ENCODE data around the gene CHST3. TPM values are rescaled to one million over a fixed set of nuclear protein-coding genes. Genes with fewer than 3 reads are reported as not detected.

CHST3 gene
- total RNA-seq, 2 experiments from 2014 or later: not detected

DNA sequence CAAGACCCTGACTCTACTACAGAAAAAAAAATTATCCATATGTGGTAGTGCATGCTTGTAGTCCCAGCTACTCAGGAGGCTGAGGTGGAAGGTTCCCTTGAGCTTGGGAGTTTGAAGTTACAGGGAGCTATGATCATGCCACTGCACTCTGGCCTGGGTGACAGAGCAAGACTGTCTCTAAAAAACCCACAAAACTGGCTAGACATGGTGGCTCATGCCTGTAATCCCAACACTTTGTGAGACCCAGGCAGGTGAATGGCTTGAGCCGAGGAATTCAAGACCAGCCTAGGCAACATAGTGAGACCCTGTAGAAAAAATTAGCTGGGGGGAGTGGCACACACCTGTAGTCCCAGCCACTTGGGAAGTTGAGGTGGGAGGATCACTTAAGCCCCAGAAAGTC, 32.9 kb upstream of the CHST3 start:
- Mint-ChIP-seq H3K36me3 (ENCODE audit: low read depth) (no peaks in the 10 kb centered on the region), H3K27me3 (ENCODE audit: low read depth) (peaks cover 6% of the 10 kb centered on the region), H3K9me3 (ENCODE audit: insufficient read depth) (peaks cover 4% of the 10 kb centered on the region), H3K27ac (no peak overlapping the region), H3K4me3 (no peak overlapping the region), H3K4me1 (ENCODE audit: low read depth) (peaks cover 15% of the 10 kb centered on the region)
- ChIA-PET POLR2A (no interaction called here), CTCF (interaction anchor here (1.1 to 1.3 kb wide), 2 partner anchors 21 to 24 kb away, joined by 3 to 4 read pairs; no protein-coding TSS in a partner anchor)
- DNase-seq (no peak), ATAC-seq (no peak)

- no peaks in the 10 kb centered on the region for H3K36me3 Mint-ChIP-seq (ENCODE audit: low read depth)
- ATAC-seq (peak; percentile 65), DNase-seq (peak; percentile 44)
- peaks cover 15% of the 10 kb centered on the region for H3K4me1 Mint-ChIP-seq (ENCODE audit: low read depth)
- H3K9me3 Mint-ChIP-seq (ENCODE audit: insufficient read depth): peaks cover 4% of the 10 kb centered on the region
- ChIA-PET POLR2A (no interaction called here), CTCF (interaction anchor here (1.7 to 2.7 kb wide), 3 partner anchors 24 to 115 kb away, joined by 7 to 12 read pairs (median 9); no protein-coding TSS in a partner anchor)
- H3K4me3 Mint-ChIP-seq: no peak overlapping the region
- H3K27me3 Mint-ChIP-seq (ENCODE audit: low read depth): peaks cover 3% of the 10 kb centered on the region
- peak overlapping the region; percentile 13 for H3K27ac Mint-ChIP-seq
These were observed 30.5 kb upstream of the CHST3 start for GRCh38 chr10:71933651-71934050.

GRCh38 chr10:71938211-71938610, 26.0 kb upstream of the CHST3 start:
- CTCF ChIA-PET: interaction anchor here (1.5 kb wide), 1 partner anchor 42 kb away, joined by 3 read pairs; no protein-coding TSS in a partner anchor
- DNase-seq: no peak
- Mint-ChIP-seq H3K9me3 (ENCODE audit: insufficient read depth) (peaks cover 10% of the 10 kb centered on the region), H3K4me1 (ENCODE audit: low read depth) (peaks cover 12% of the 10 kb centered on the region), H3K4me3 (no peak overlapping the region), H3K36me3 (ENCODE audit: low read depth) (peaks cover 2% of the 10 kb centered on the region), H3K27me3 (ENCODE audit: low read depth) (peaks cover 1% of the 10 kb centered on the region), H3K27ac (no peak overlapping the region)
- POLR2A ChIA-PET: no interaction called here
- ATAC-seq: no peak

DNA sequence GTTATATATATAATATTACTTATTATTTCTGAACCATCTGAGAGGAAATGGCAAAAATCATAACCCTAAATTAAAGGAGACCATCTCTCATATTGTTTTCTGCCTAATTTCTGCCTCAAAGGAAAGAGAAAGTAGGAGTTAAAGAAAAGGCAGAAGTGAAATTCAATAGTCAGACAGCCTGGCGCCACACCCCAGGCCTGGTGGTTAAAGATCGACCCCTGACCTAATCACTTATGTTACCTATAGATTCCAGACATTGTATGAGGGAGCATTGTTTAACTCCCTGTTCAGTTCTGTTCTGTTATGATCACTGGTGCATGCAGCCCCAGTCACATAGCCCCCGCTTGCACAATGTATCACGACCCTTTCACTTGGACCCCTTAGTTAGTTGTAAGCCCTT, 24.9 kb upstream of the CHST3 start:
- DNase-seq: no peak
- Mint-ChIP-seq H3K4me3 (no peak overlapping the region), H3K27ac (no peak overlapping the region), H3K27me3 (ENCODE audit: low read depth) (peaks cover 1% of the 10 kb centered on the region), H3K4me1 (ENCODE audit: low read depth) (peaks cover 3% of the 10 kb centered on the region), H3K9me3 (ENCODE audit: insufficient read depth) (peaks cover 10% of the 10 kb centered on the region), H3K36me3 (ENCODE audit: low read depth) (peaks cover 2% of the 10 kb centered on the region)
- ChIA-PET POLR2A (no interaction called here), CTCF (interaction anchor here (1.5 kb wide), 1 partner anchor 43 kb away, joined by 3 read pairs; no protein-coding TSS in a partner anchor)
- ATAC-seq: no peak

GRCh38 chr10:71939861-71940474, 24.2 kb upstream of the CHST3 start:
- Mint-ChIP-seq H3K9me3 (ENCODE audit: insufficient read depth) (peaks cover 10% of the 10 kb centered on the region), H3K27me3 (ENCODE audit: low read depth) (peaks cover 1% of the 10 kb centered on the region), H3K27ac (no peak overlapping the region), H3K4me3 (no peak overlapping the region), H3K36me3 (ENCODE audit: low read depth) (peaks cover 2% of the 10 kb centered on the region), H3K4me1 (ENCODE audit: low read depth) (peaks cover under 1% of the 10 kb centered on the region)
- POLR2A ChIA-PET: interaction anchor here (0.6 kb wide), 1 partner anchor 13 kb away, joined by 3 read pairs; no protein-coding TSS in a partner anchor
- DNase-seq: no peak
- no peak for ATAC-seq
- CTCF ChIA-PET: no interaction called here

GRCh38 chr10:71940752-71941151, 23.4 kb upstream of the CHST3 start:
- Mint-ChIP-seq H3K9me3 (ENCODE audit: insufficient read depth) (peaks cover 8% of the 10 kb centered on the region), H3K4me3 (no peak overlapping the region), H3K27me3 (ENCODE audit: low read depth) (peaks cover 1% of the 10 kb centered on the region), H3K36me3 (ENCODE audit: low read depth) (peaks cover 3% of the 10 kb centered on the region), H3K27ac (no peak overlapping the region), H3K4me1 (ENCODE audit: low read depth) (no peaks in the 10 kb centered on the region)
- ATAC-seq: no peak
- POLR2A ChIA-PET: interaction anchor here (0.6 kb wide), 1 partner anchor 12 kb away, joined by 3 read pairs; no protein-coding TSS in a partner anchor
- CTCF ChIA-PET: no interaction called here
- no peak for DNase-seq

DNA sequence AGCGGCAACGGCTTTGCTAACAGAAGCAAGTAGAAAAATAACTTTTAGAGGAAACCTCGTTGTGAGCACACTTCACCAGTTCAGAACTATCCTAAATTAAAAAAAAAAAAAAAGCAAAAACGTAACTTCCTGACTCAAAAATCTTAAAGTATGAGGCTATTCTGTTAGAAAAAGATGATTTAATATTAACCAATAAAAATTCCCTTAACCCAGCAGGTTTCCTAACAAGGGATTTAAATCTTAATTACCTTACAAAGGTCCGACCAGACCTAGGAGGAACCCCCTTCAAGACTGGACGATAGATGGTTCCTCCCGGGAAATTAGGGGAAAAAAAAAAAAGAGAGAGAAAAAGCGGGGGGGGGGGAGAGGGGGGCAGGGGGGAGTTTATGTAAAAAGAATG, 22.9 kb upstream of the CHST3 start:
- Mint-ChIP-seq H3K27ac (no peak overlapping the region), H3K27me3 (ENCODE audit: low read depth) (peaks cover 1% of the 10 kb centered on the region), H3K4me1 (ENCODE audit: low read depth) (no peaks in the 10 kb centered on the region), H3K36me3 (ENCODE audit: low read depth) (peaks cover 5% of the 10 kb centered on the region), H3K9me3 (ENCODE audit: insufficient read depth) (peaks cover 14% of the 10 kb centered on the region), H3K4me3 (no peak overlapping the region)
- ATAC-seq: no peak
- POLR2A ChIA-PET: no interaction called here
- CTCF ChIA-PET: no interaction called here
- no peak for DNase-seq

GRCh38 chr10:71945819-71946474, 18.2 kb upstream of the CHST3 start:
- ATAC-seq: no peak
- ChIA-PET POLR2A (no interaction called here), CTCF (interaction anchor here (1.0 to 1.2 kb wide), 3 partner anchors 10 to 102 kb away, joined by 3 to 6 read pairs (median 5); no protein-coding TSS in a partner anchor)
- no peak overlapping the region for H3K4me3 Mint-ChIP-seq
- no peaks in the 10 kb centered on the region for H3K4me1 Mint-ChIP-seq (ENCODE audit: low read depth)
- DNase-seq: no peak
- H3K27ac Mint-ChIP-seq: no peak overlapping the region
- peaks cover 6% of the 10 kb centered on the region for H3K36me3 Mint-ChIP-seq (ENCODE audit: low read depth)
- H3K9me3 Mint-ChIP-seq (ENCODE audit: insufficient read depth): peaks cover 23% of the 10 kb centered on the region
- H3K27me3 Mint-ChIP-seq (ENCODE audit: low read depth): peaks cover 1% of the 10 kb centered on the region

GRCh38 chr10:71946700-71947099, 17.5 kb upstream of the CHST3 start:
- peaks cover 23% of the 10 kb centered on the region for H3K9me3 Mint-ChIP-seq (ENCODE audit: insufficient read depth)
- H3K27me3 Mint-ChIP-seq (ENCODE audit: low read depth): peaks cover 1% of the 10 kb centered on the region
- no peak overlapping the region for H3K4me3 Mint-ChIP-seq
- DNase-seq: no peak
- POLR2A ChIA-PET: no interaction called here
- no peak for ATAC-seq
- no peaks in the 10 kb centered on the region for H3K4me1 Mint-ChIP-seq (ENCODE audit: low read depth)
- no peak overlapping the region for H3K27ac Mint-ChIP-seq
- CTCF ChIA-PET: interaction anchor here (1.0 to 1.2 kb wide), 3 partner anchors 9 to 101 kb away, joined by 3 to 6 read pairs (median 5); no protein-coding TSS in a partner anchor
- H3K36me3 Mint-ChIP-seq (ENCODE audit: low read depth): peaks cover 6% of the 10 kb centered on the region

DNA sequence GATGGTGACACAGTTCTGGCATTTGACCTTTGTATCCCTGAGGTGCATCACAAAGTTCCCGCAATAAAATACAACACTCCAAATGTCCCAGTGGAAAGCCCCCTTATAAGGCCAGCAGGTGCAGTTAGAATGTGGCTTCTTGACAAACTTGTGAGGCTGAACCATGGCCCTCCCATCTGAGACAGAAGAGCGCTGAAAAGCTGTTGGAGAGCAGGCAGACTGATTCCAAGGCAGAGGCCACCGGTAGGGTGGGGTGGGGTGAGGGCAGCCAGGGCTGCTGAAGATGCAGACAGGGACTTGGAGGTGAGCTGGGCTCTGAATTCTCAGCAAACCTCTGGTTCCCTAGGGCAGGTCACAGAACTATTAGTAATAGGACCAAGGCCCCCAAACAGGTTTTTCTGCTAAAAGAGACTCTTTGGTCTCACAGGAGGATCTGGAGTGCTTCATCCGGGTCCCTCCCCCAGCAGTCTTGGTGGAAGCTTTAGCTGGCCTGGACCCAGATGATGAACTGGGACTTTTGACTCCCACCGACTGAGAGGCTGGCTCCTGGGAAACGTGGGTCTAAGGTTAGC, 15.6 kb upstream of the CHST3 start:
- Mint-ChIP-seq H3K27me3 (ENCODE audit: low read depth) (no peaks in the 10 kb centered on the region), H3K4me1 (ENCODE audit: low read depth) (no peaks in the 10 kb centered on the region), H3K27ac (no peak overlapping the region), H3K4me3 (no peak overlapping the region), H3K36me3 (ENCODE audit: low read depth) (peaks cover 6% of the 10 kb centered on the region), H3K9me3 (ENCODE audit: insufficient read depth) (peaks cover 17% of the 10 kb centered on the region)
- ChIA-PET CTCF (interaction anchor here (1.0 kb wide), 1 partner anchor 100 kb away, joined by 3 read pairs; no protein-coding TSS in a partner anchor), POLR2A (no interaction called here)
- DNase-seq (no peak), ATAC-seq (no peak)

DNA sequence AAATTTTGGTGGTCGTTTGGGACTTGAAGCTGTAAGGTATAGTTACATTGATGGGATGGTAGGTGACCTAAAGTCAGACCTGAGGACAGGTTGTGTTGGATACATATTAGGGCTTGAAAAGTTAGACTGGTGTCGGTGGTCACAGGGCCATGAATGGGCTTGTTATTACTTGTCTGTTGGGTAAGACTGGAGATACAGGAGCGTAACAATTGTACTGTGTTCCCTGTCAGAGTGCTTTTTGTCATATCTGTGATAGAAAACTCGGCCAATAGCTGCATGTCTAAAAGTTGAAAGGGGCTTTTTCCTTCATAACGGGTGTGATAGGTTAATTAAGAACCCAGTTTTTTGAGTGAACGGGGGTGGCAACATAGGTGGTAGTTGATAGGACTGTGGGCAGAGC, 13.5 kb upstream of the CHST3 start:
- ChIA-PET POLR2A (no interaction called here), CTCF (interaction anchor here (1.4 kb wide), 1 partner anchor 54 kb away, joined by 3 read pairs; no protein-coding TSS in a partner anchor)
- Mint-ChIP-seq H3K27me3 (ENCODE audit: low read depth) (peaks cover 3% of the 10 kb centered on the region), H3K4me1 (ENCODE audit: low read depth) (no peaks in the 10 kb centered on the region), H3K36me3 (ENCODE audit: low read depth) (peaks cover 6% of the 10 kb centered on the region), H3K9me3 (ENCODE audit: insufficient read depth) (peaks cover 21% of the 10 kb centered on the region), H3K27ac (no peak overlapping the region), H3K4me3 (no peak overlapping the region)
- ATAC-seq (no peak), DNase-seq (no peak)

- no peak overlapping the region for H3K27ac Mint-ChIP-seq
- H3K36me3 Mint-ChIP-seq (ENCODE audit: low read depth): no peaks in the 10 kb centered on the region
- no peak for ATAC-seq
- H3K9me3 Mint-ChIP-seq (ENCODE audit: insufficient read depth): peaks cover 7% of the 10 kb centered on the region
- H3K27me3 Mint-ChIP-seq (ENCODE audit: low read depth): peaks cover 3% of the 10 kb centered on the region
- POLR2A ChIA-PET: interaction anchor here (0.5 kb wide), 1 partner anchor 12 kb away, joined by 3 read pairs; no protein-coding TSS in a partner anchor
- H3K4me1 Mint-ChIP-seq (ENCODE audit: low read depth): no peaks in the 10 kb centered on the region
- CTCF ChIA-PET: interaction anchor here (1.6 to 1.8 kb wide), 2 partner anchors 21 to 56 kb away, joined by 4 to 5 read pairs; no protein-coding TSS in a partner anchor
- DNase-seq: no peak
- H3K4me3 Mint-ChIP-seq: no peak overlapping the region
These were observed 11.4 kb upstream of the CHST3 start for GRCh38 chr10:71952745-71953144.

Measured in activated CD8-positive, alpha-beta T cell treated with anti-CD3 and anti-CD28 coated beads, Interleukin-2, amount 10 ng/mL, durations not matched to agents 7 days and 5 days (primary cell).